ENCODE results near the gene D2HGDH.

Gene D2HGDH

DNA sequence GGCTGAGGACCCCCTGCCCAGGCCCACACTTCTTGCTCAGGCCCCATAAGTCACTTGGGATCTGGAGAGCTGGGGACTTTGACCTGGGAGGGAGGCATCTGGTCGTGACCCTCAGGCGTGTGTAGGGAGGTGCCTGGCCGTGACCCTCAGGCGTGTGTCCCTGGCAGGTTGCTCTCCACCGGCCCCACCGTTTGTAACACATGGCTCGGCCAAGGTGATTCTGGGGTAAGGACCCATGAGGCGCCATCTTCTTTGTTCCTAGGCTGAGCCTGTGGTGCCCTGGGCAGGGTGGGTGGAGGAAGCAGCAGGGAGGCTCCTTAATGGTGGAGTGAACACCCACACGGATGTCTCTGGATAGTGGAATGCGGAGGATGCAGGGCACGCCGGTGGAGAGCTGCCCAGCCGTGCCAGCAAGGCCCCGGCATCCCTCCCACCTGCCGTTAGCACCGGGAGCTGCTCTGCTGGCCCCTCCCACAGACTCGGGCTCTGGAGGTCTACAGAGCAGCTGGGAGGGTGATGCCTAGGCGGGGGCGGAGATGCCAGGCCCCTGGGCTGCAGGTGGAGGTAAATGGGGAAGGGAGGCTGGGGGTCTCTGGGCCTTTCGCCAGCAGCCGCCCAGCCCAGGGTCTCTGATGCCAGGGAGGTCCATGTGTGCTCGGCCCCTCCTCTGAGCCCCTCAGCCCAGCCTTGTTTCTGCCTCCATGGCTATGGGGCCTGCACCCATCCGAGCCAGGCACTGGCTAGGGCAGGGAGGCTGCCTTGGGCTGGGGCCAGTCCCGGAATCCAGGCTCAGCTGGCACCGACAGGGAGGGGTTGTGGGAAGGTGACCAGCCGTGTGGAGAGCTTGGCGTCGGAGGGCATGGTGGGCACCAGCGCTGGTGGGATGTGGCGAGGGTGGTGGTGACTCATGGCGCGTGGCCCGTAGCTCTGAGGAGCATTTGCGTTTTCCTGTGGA lies 41.1 kb downstream of the D2HGDH start:
- peak overlapping the region; percentile 43 for H4K8ac ChIP-seq (ENCODE audit: low read depth, low read length)
- peak overlapping the region; percentile 91 for H2BK15ac ChIP-seq (ENCODE audit: low read length)
- H3K4me1 ChIP-seq (ENCODE audit: control insufficient read depth in 2 of 2, insufficient read depth in 1 of 2, low read depth in 1 of 2, low read length in 2 of 2), result peaks cover 10 to 16% of the 10 kb centered on the region in 2 donors
- no peak overlapping the region for H2AFZ ChIP-seq (ENCODE audit: low read length)
- no peak overlapping the region for H2BK120ac ChIP-seq (ENCODE audit: low read depth, low read length)
- H2BK12ac ChIP-seq (ENCODE audit: low read length), result peak overlapping the region; percentile 90
- peak overlapping the region; percentile 76 for H3K4ac ChIP-seq (ENCODE audit: low read length)
- no peak for DNase-seq (ENCODE audit: low spot score)
- H3K4me3 ChIP-seq (ENCODE audit: low read length in 2 of 2), result no peak overlapping the region
- no CpG with 5 or more reads among the region's 34 CpGs for WGBS, 2 donors (ENCODE audit: extremely low coverage in 2 of 2, insufficient read length in 2 of 2, insufficient replicate concordance in 1 of 2)
- no peak overlapping the region for H3K27ac ChIP-seq (replicated peaks; ENCODE audit: low read length)
- H4K91ac ChIP-seq (ENCODE audit: low read depth, low read length, poor library complexity), result peak overlapping the region; percentile 85
- peak overlapping the region; percentile 66 for H2BK5ac ChIP-seq (ENCODE audit: low read length)
- H3K9me3 ChIP-seq (replicated peaks in 1 of 2; ENCODE audit: control insufficient read depth in 2 of 2, insufficient read depth in 1 of 2, low read depth in 1 of 2, low read length in 2 of 2), result no peaks in the 10 kb centered on the region
- peaks cover 2% of the 10 kb centered on the region for H3K79me1 ChIP-seq (ENCODE audit: low read depth, low read length)
- H3K14ac ChIP-seq (ENCODE audit: low read length), result peak overlapping the region; percentile 89
- H3K36me3 ChIP-seq (replicated peaks in 1 of 2; ENCODE audit: control insufficient read depth in 2 of 2, insufficient read depth in 2 of 2, low read length in 2 of 2), result no peaks in the 10 kb centered on the region
- H3K18ac ChIP-seq (ENCODE audit: low read length), result peak overlapping the region; percentile 95
- no peaks in the 10 kb centered on the region for H3K27me3 ChIP-seq (ENCODE audit: control insufficient read depth in 3 of 3, insufficient read depth in 3 of 3, low read depth in 1 of 3, low read length in 3 of 3)
- peak overlapping the region; percentile 90 for H3K23ac ChIP-seq (ENCODE audit: low read depth, low read length, poor library complexity)
- H3K9ac ChIP-seq (ENCODE audit: low read depth, low read length, poor library complexity), result no peak overlapping the region
- H2AK5ac ChIP-seq (ENCODE audit: low read depth, low read length), result peak overlapping the region; percentile 91
- H3K4me2 ChIP-seq (ENCODE audit: insufficient read depth, low read length, poor library complexity, severe bottlenecking), result no peak overlapping the region

DNA sequence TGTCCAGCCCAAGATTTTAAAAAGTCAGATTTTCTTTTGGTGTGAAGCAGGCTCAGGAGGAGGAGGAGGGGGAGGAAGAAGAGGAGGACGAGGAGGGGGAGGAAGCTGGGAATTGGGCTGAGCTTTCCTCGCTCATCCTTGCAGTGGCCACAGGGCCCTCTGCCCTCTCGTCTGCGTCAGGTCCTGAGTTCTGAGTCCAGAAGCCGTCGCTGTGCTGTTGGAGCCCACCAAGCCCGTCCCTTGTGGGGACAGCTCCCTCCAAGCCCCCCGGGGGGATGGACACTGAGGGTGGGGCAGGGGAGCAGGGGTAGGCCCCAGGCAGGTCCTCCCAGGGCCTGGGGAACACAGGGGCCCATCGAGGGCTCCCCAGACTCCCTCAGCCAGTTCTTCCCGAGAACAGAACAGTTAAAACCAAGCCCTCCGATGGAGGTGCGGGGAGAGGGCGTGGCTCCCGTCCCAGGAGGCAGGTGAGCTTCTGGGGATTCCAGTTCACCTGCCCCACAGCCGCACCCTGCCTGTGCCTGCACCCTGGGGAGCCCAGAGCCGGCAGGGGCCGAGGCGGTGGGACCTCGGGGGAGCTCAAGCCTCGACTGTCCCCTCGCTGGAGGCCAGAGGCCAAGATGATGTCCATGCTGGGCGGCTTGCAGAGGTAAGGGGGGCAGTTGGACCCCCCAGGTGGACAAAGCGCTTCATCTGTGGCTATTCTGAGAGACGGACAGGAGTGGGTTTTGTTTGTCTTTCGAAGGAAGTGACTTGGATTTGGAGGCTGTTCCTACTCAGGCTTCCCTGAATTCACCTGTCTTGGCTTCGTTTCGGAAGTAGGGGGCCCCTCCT lies 42.1 kb downstream of the D2HGDH start, which contains the start of gene GAL3ST2:
Gene GAL3ST2 (plus strand): TSS at position 487 of the 834 bp plus-strand sequence. CDS start 134 bp downstream, at position 621.
- Histone ChIP-seq H3K4me3 (ENCODE audit: low read length in 2 of 2) (no peak within 1 kb of the TSS), H3K27me3 (ENCODE audit: control insufficient read depth in 3 of 3, insufficient read depth in 3 of 3, low read depth in 1 of 3, low read length in 3 of 3) (no peaks in the 10 kb centered on the region), H2BK120ac (ENCODE audit: low read depth, low read length) (peak within 1 kb of the TSS; percentile 89), H2AK5ac (ENCODE audit: low read depth, low read length) (peak within 1 kb of the TSS; percentile 91), H3K27ac (replicated peaks; ENCODE audit: low read length) (no peak within 1 kb of the TSS), H2BK5ac (ENCODE audit: low read length) (peak within 1 kb of the TSS; percentile 66), H2BK15ac (ENCODE audit: low read length) (peak within 1 kb of the TSS; percentile 91), H4K91ac (ENCODE audit: low read depth, low read length, poor library complexity) (peak within 1 kb of the TSS; percentile 92), H3K9ac (ENCODE audit: low read depth, low read length, poor library complexity) (peak within 1 kb of the TSS; percentile 63), H3K23ac (ENCODE audit: low read depth, low read length, poor library complexity) (peak within 1 kb of the TSS; percentile 90), H3K14ac (ENCODE audit: low read length) (peak within 1 kb of the TSS; percentile 89), H3K79me1 (ENCODE audit: low read depth, low read length) (peaks cover 2% of the 10 kb centered on the region), H3K18ac (ENCODE audit: low read length) (peak within 1 kb of the TSS; percentile 95), H4K8ac (ENCODE audit: low read depth, low read length) (no peak within 1 kb of the TSS), H3K4me2 (ENCODE audit: insufficient read depth, low read length, poor library complexity, severe bottlenecking) (no peak within 1 kb of the TSS), H3K36me3 (replicated peaks in 1 of 2; ENCODE audit: control insufficient read depth in 2 of 2, insufficient read depth in 2 of 2, low read length in 2 of 2) (no peaks in the 10 kb centered on the region), H3K4me1 (ENCODE audit: control insufficient read depth in 2 of 2, insufficient read depth in 1 of 2, low read depth in 1 of 2, low read length in 2 of 2) (peaks cover 6 to 8% of the 10 kb centered on the region in 2 donors), H3K9me3 (replicated peaks in 1 of 2; ENCODE audit: control insufficient read depth in 2 of 2, insufficient read depth in 1 of 2, low read depth in 1 of 2, low read length in 2 of 2) (peaks cover 0 to under 1% of the 10 kb centered on the region in 2 donors), H3K4ac (ENCODE audit: low read length) (peak within 1 kb of the TSS; percentile 76), H2AFZ (ENCODE audit: low read length) (peak within 1 kb of the TSS; percentile 15), H2BK12ac (ENCODE audit: low read length) (peak within 1 kb of the TSS; percentile 90)
- DNase-seq (ENCODE audit: low spot score), result no peak
- WGBS, 2 donors (ENCODE audit: extremely low coverage in 2 of 2, insufficient read length in 2 of 2, insufficient replicate concordance in 1 of 2), result no CpG with 5 or more reads among the region's 27 CpGs

DNA sequence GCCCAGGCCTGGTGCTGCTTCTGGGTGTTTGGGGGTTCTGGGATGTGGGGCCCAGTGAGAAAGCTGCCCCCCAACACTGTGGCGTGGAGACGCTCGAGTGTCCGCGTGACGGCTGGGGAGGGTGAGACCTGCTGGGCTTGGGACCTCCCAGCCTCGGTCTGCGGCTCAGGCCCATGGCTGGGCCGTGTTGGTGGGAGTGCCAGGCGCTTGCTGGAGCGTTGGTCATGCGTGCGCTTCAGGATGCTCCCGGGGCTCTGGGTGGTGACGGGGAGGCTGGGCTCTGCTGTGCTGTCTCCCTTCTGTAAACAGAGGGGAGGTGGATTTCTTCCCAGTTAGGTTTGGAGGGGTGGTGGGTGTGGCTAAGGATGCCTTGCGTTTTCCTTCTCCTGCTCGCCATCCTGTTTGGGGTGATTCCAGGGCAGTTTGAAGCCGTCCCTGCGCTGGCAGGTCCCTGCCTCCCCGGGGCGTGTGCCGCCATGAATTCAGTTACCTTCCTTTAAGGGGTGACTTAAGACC lies 42.8 kb downstream of the D2HGDH start:
- no peak overlapping the region for H4K8ac ChIP-seq (ENCODE audit: low read depth, low read length)
- H3K36me3 ChIP-seq (replicated peaks in 1 of 2; ENCODE audit: control insufficient read depth in 2 of 2, insufficient read depth in 2 of 2, low read length in 2 of 2), result no peaks in the 10 kb centered on the region
- whole genome bisulfite sequencing, 2 donors (ENCODE audit: extremely low coverage in 2 of 2, insufficient read length in 2 of 2, insufficient replicate concordance in 1 of 2), result no CpG with 5 or more reads among the region's 22 CpGs

More for the DNA sequence above, 42.8 kb downstream of the D2HGDH start:
- H3K27ac ChIP-seq (replicated peaks; ENCODE audit: low read length), result no peak overlapping the region
- H3K27me3 ChIP-seq (ENCODE audit: control insufficient read depth in 3 of 3, insufficient read depth in 3 of 3, low read depth in 1 of 3, low read length in 3 of 3), result no peaks in the 10 kb centered on the region
- peaks cover 0 to 3% of the 10 kb centered on the region in 2 donors for H3K4me1 ChIP-seq (ENCODE audit: control insufficient read depth in 2 of 2, insufficient read depth in 1 of 2, low read depth in 1 of 2, low read length in 2 of 2)
- peaks cover 2% of the 10 kb centered on the region for H3K79me1 ChIP-seq (ENCODE audit: low read depth, low read length)
- H4K91ac ChIP-seq (ENCODE audit: low read depth, low read length, poor library complexity), result peak overlapping the region; percentile 92
- peak overlapping the region; percentile 46 for H2BK15ac ChIP-seq (ENCODE audit: low read length)
- no peak overlapping the region for H3K14ac ChIP-seq (ENCODE audit: low read length)
- peak overlapping the region; percentile 15 for H2AFZ ChIP-seq (ENCODE audit: low read length)
- H3K4me2 ChIP-seq (ENCODE audit: insufficient read depth, low read length, poor library complexity, severe bottlenecking), result no peak overlapping the region
- no peak overlapping the region for H2BK12ac ChIP-seq (ENCODE audit: low read length)
- H3K18ac ChIP-seq (ENCODE audit: low read length), result peak overlapping the region; percentile 78
- H3K9ac ChIP-seq (ENCODE audit: low read depth, low read length, poor library complexity), result peak overlapping the region; percentile 63
- no peak for DNase-seq (ENCODE audit: low spot score)
- H3K4me3 ChIP-seq (ENCODE audit: low read length in 2 of 2), result no peak overlapping the region
- peak overlapping the region; percentile 77 for H2BK120ac ChIP-seq (ENCODE audit: low read depth, low read length)
- H3K23ac ChIP-seq (ENCODE audit: low read depth, low read length, poor library complexity), result no peak overlapping the region
- peaks cover 0 to 3% of the 10 kb centered on the region in 2 donors for H3K9me3 ChIP-seq (replicated peaks in 1 of 2; ENCODE audit: control insufficient read depth in 2 of 2, insufficient read depth in 1 of 2, low read depth in 1 of 2, low read length in 2 of 2)
- no peak overlapping the region for H3K4ac ChIP-seq (ENCODE audit: low read length)
- H2AK5ac ChIP-seq (ENCODE audit: low read depth, low read length), result peak overlapping the region; percentile 91
- H2BK5ac ChIP-seq (ENCODE audit: low read length), result peak overlapping the region; percentile 46

Data from neuronal stem cell (in vitro differentiated cells).